C4-2B (cell line): ENCODE measurements around the gene TWSG1.

ENCODE experiments used
- CTCF ChIP-seq: fragments of 450-650 bp; conservative IDR thresholded peaks from 2 replicates; pipeline ENCODE4 v1.5.1; 2017; ENCODE audit warnings: mild to moderate bottlenecking
- ZFX ChIP-seq: fragments of 450-650 bp; IDR thresholded peaks from 2 replicates; pipeline ENCODE4 v1.6.1; 2017

GRCh38 chr18:9394046-9394445 is 59.5 kb downstream of the TWSG1 start:
- TF ChIP-seq CTCF (no peak), ZFX (no peak)
